Measurements from ENCODE around the gene IFNGR1.

GRCh38 chr6:137224799-137225198 is 5.6 kb upstream of the IFNGR1 start:
- TF ChIP-seq GATA2 (IDR thresholded peaks at IDR 0.05; ENCODE audit: low read depth, low read length) (no peak), GATA3 (IDR thresholded peaks at IDR 0.05; ENCODE audit: low read depth, low read length) (no peak)

Data from SH-SY5Y (cell line).